Measurements from ENCODE around the gene RAB3A. TPM values are rescaled to one million over a fixed set of nuclear protein-coding genes. Genes with fewer than 3 reads are reported as not detected.

The RAB3A gene
- total RNA-seq, 1 experiment from 2014 or later: 10.6 TPM

DNA sequence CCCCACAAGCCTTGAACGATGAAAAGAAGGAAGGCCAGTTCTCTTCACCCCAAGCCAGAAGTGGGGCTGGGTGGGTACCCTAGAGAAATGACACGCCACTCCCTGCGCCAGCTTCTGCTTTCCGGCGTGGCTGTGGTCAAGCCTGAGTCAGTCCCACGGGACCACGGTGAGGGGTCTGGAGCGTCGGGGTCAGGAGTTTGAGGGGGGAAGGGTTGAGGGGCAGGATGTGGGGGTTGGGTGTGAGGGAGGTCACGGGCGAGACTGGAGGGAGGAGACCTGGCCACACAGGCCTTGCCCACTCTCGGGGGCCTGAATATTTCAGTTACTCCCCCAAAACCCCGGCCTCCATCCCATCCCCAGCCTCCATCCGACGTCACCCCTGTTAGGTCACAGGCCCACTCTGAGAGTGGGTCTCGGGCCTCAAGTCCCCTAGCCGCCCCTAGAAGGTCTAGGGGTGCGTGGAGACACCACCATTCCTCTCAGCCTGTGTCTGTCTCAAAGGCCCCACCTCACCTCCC, 30.7 kb downstream of the RAB3A start (continued):
- TF ChIP-seq CTCF (IDR thresholded peaks at IDR 0.05 in 2 of 3, conservative IDR thresholded peaks at IDR 0.05 in 1 of 3; ENCODE audit: borderline replicate concordance in 1 of 3, insufficient read depth in 1 of 3, low read depth in 2 of 3, low read length in 2 of 3): no peak

- ChIA-PET POLR2A (no interaction called here), CTCF (no interaction called here), RAD21 (ENCODE audit: low non-redundant PET in 1 of 2, low total read pairs in 2 of 2, uncharacterized antibody in 2 of 2, unreplicated experiment in 2 of 2) (interaction anchor here in 1 of 2 experiments (0.6 kb wide), 1 partner anchor 73 kb away, joined by 3 read pairs; no protein-coding TSS in a partner anchor)
- no peak for TF ChIP-seq TCF7L2 (IDR thresholded peaks at IDR 0.05; ENCODE audit: borderline replicate concordance, extremely low read depth, insufficient read depth, insufficient read length)
- no peak for TF ChIP-seq EZH2 (IDR thresholded peaks at IDR 0.05)
- no peak for TF ChIP-seq POLR2A (IDR thresholded peaks at IDR 0.05; ENCODE audit: borderline replicate concordance, extremely low read depth, insufficient read depth, insufficient read length)
- TF ChIP-seq JUND (IDR thresholded peaks at IDR 0.05): no peak
- TF ChIP-seq, protein P1, sequence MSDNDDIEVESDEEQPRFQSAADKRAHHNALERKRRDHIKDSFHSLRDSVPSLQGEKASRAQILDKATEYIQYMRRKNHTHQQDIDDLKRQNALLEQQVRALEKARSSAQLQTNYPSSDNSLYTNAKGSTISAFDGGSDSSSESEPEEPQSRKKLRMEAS (IDR thresholded peaks at IDR 0.05): no peak
- no peak for TF ChIP-seq ATF3 (IDR thresholded peaks at IDR 0.05)
- TF ChIP-seq CEBPB (IDR thresholded peaks at IDR 0.05; ENCODE audit: low read depth): no peak
- no peak for TF ChIP-seq RAD21 (IDR thresholded peaks at IDR 0.05; ENCODE audit: low read depth)
- no peak for TF ChIP-seq YY1 (IDR thresholded peaks at IDR 0.05; ENCODE audit: extremely low read depth, insufficient replicate concordance, low read depth, low read length)
- TF ChIP-seq ELF1 (IDR thresholded peaks at IDR 0.05; ENCODE audit: borderline replicate concordance, low read depth): no peak
- no peak for TF ChIP-seq CBX3 (IDR thresholded peaks at IDR 0.05; ENCODE audit: low read depth)
- TF ChIP-seq SRF (IDR thresholded peaks at IDR 0.05; ENCODE audit: low read depth): no peak
- ATAC-seq: no peak
- no peak for DNase-seq (ENCODE audit: low read depth, low spot score)
- Histone ChIP-seq H3K79me2 (ENCODE audit: insufficient read depth, low read length) (peaks cover 10% of the 10 kb centered on the region; the same call in 1 of the 2 replicates), H3K4me1 (ENCODE audit: control insufficient read depth in 1 of 2, insufficient read depth in 2 of 2, low read length in 2 of 2) (peaks cover 11 to 20% of the 10 kb centered on the region in 2 experiments), H3K9me3 (ENCODE audit: control insufficient read depth in 1 of 2, insufficient read depth in 1 of 2, low read depth in 1 of 2, low read length in 2 of 2) (no peaks in the 10 kb centered on the region), H3K4me3 (replicated peaks in 1 of 2; ENCODE audit: low read depth in 1 of 2, low read length in 2 of 2) (no peak overlapping the region), H3K9ac (ENCODE audit: low read length) (no peak overlapping the region), H3K4me2 (ENCODE audit: low read length) (no peak overlapping the region), H4K20me1 (ENCODE audit: insufficient read depth) (no peaks in the 10 kb centered on the region), H3K36me3 (ENCODE audit: control insufficient read depth in 1 of 2, insufficient read depth in 2 of 2, low read length in 2 of 2) (peaks cover 10 to 19% of the 10 kb centered on the region in 2 experiments; a peak in 3 of 4 replicates), H3K9me2 (ENCODE audit: insufficient read depth) (no peaks in the 10 kb centered on the region), H3K27ac (ENCODE audit: low read depth, low read length) (0 out of 2 replicates have a peak overlapping the region, but pooled peaks have one; percentile 78), H2AFZ (ENCODE audit: low read depth, low read length, poor library complexity, severe bottlenecking) (no peak overlapping the region), H3K27me3 (ENCODE audit: insufficient read depth, low read length) (no peaks in the 10 kb centered on the region)
- BruUV-seq (replicated peaks): no TSS peak
- intact Hi-C loops (cut with micrococcal nuclease): no loop called here
These were observed 31.4 kb downstream of the RAB3A start for GRCh38 chr19:18172331-18173053.
